HEK293 (cell line): ENCODE results near the gene TSC22D1.

ENCODE experiments used
- CTCF ChIA-PET: fragments of 350-600 bp; formaldehyde crosslinking; extraction: SDS; loops from one replicate; lab custom pipeline; 2021; ENCODE audit warnings: antibody characterized with exemption; lab: Yijun Ruan, JAX
- POLR2A ChIA-PET: fragments of 300-600 bp; formaldehyde crosslinking; extraction: SDS; loops from one replicate; lab custom pipeline; 2020; ENCODE audit warnings: antibody characterized with exemption, inconsistent platforms; lab: Yijun Ruan, JAX
- H3K27ac ChIP-seq: fragments of 200-500 bp; sonication (Bioruptor generic); 2 replicates; pipeline ENCODE4 v1.5.1; 2014; ENCODE audit warnings: low read depth, low read length, control low read depth, inconsistent platforms; ENCODE audit errors: extremely low read depth
- H3K36me3 ChIP-seq, 2 experiments: fragments of 200-500 bp in 1 of 2; sonication (Bioruptor generic) in 1 of 2; 1 replicate in 1 of 2; 2 replicates in 1 of 2; pipeline ENCODE4 v1.5.1; 2014 to 2017; ENCODE audit warnings: inconsistent platforms in 2 of 2, low read length in 2 of 2; ENCODE audit not compliant: control insufficient read depth in 2 of 2, insufficient read depth in 1 of 2
- H3K4me1 ChIP-seq: fragments of 200-500 bp; sonication (Bioruptor generic); 2 replicates; pipeline ENCODE4 v1.5.1; 2014; ENCODE audit warnings: mild to moderate bottlenecking, low read length, inconsistent platforms; ENCODE audit not compliant: control insufficient read depth, insufficient read depth
- H3K4me3 ChIP-seq: 2 replicates; pipeline ENCODE4 v1.5.1; 2011; ENCODE audit warnings: low read depth, mild to moderate bottlenecking, control low read depth, low read length, moderate library complexity
- H3K9me3 ChIP-seq: fragments of 200-500 bp; sonication (Bioruptor generic); 2 replicates; pipeline ENCODE4 v1.5.1; 2014; ENCODE audit warnings: low read depth, low read length, inconsistent platforms; ENCODE audit not compliant: control insufficient read depth, insufficient read depth
- GLI2 ChIP-seq: fragments of 450-650 bp; formaldehyde crosslinking; IDR thresholded peaks from 2 replicates; pipeline ENCODE4; 2017; ENCODE audit warnings: missing biosample characterization, missing genetic modification characterization, low read depth, borderline replicate concordance
- HOXD13 ChIP-seq: sonication (generic); formaldehyde crosslinking; IDR thresholded peaks from 2 replicates; pipeline ENCODE4 v1.8.0; 2022; ENCODE audit warnings: missing genetic modification reagents, borderline replicate concordance
- WT1 ChIP-seq: fragments of 450-650 bp; formaldehyde crosslinking; IDR thresholded peaks from 2 replicates; pipeline ENCODE4 v1.5.1; 2016; ENCODE audit warnings: missing biosample characterization, missing genetic modification characterization
- ZBTB20 ChIP-seq: fragments of 450-650 bp; formaldehyde crosslinking; IDR thresholded peaks from 2 replicates; pipeline ENCODE4 v1.5.1; 2016; ENCODE audit warnings: missing biosample characterization, missing genetic modification characterization
- ZNF24 ChIP-seq: fragments of 450-650 bp; formaldehyde crosslinking; IDR thresholded peaks from 2 replicates; pipeline ENCODE4 v1.5.1; 2016; ENCODE audit warnings: missing biosample characterization, missing genetic modification characterization
- ZNF248 ChIP-seq: fragments of 450-650 bp; formaldehyde crosslinking; IDR thresholded peaks from 2 replicates; pipeline ENCODE4 v1.5.1; 2017; ENCODE audit warnings: missing biosample characterization, missing genetic modification characterization
- ZNF266 ChIP-seq: fragments of 450-650 bp; formaldehyde crosslinking; IDR thresholded peaks from 2 replicates; pipeline ENCODE4 v1.5.1; 2016; ENCODE audit warnings: missing biosample characterization, missing genetic modification characterization, low read depth
- ZNF335 ChIP-seq: fragments of 450-650 bp; formaldehyde crosslinking; conservative IDR thresholded peaks from 2 replicates; pipeline ENCODE4 v1.5.1; 2016; ENCODE audit warnings: missing biosample characterization, missing genetic modification characterization
- ZNF341 ChIP-seq: fragments of 450-650 bp; formaldehyde crosslinking; IDR thresholded peaks from 2 replicates; pipeline ENCODE4; 2016; ENCODE audit warnings: low read depth, missing biosample characterization, missing genetic modification characterization
- ZNF521 ChIP-seq: fragments of 450-650 bp; formaldehyde crosslinking; IDR thresholded peaks from 2 replicates; pipeline ENCODE4 v1.5.1; 2017; ENCODE audit warnings: missing biosample characterization, mild to moderate bottlenecking, missing genetic modification characterization
- ZNF529 ChIP-seq: fragments of 450-650 bp; formaldehyde crosslinking; IDR thresholded peaks from 2 replicates; pipeline ENCODE4 v1.5.1; 2017; ENCODE audit warnings: missing genetic modification characterization, missing biosample characterization; ENCODE audit not compliant: insufficient replicate concordance
- ZNF561 ChIP-seq: fragments of 450-650 bp; IDR thresholded peaks from 2 replicates; pipeline ENCODE4 v1.5.1; 2018; ENCODE audit warnings: missing biosample characterization, missing genetic modification characterization, borderline replicate concordance
- ZNF610 ChIP-seq: fragments of 450-650 bp; formaldehyde crosslinking; IDR thresholded peaks from 2 replicates; pipeline ENCODE4 v1.5.1; 2016; ENCODE audit warnings: missing biosample characterization, missing genetic modification characterization, borderline replicate concordance
- ZNF626 ChIP-seq: fragments of 450-650 bp; sonication (Bioruptor Pico); formaldehyde crosslinking; IDR thresholded peaks from 2 replicates; pipeline ENCODE4 v1.5.1; 2018; ENCODE audit warnings: missing biosample characterization, missing genetic modification characterization, inconsistent platforms
- ZNF76 ChIP-seq: fragments of 450-650 bp; formaldehyde crosslinking; IDR thresholded peaks from 2 replicates; pipeline ENCODE4; 2016; ENCODE audit warnings: low read depth, missing biosample characterization, missing genetic modification characterization, borderline replicate concordance
- ZNF792 ChIP-seq: fragments of 450-650 bp; formaldehyde crosslinking; IDR thresholded peaks from 2 replicates; pipeline ENCODE4 v1.5.1; 2016; ENCODE audit warnings: missing biosample characterization, missing genetic modification characterization
- TF ChIP-seq, protein P1 (sequence below): fragments of 450-650 bp; formaldehyde crosslinking; optimal IDR thresholded peaks from 2 replicates; pipeline ENCODE3; 2016; ENCODE audit warnings: missing biosample characterization, mild to moderate bottlenecking, missing genetic modification characterization
- TF ChIP-seq, protein P2 (sequence below): fragments of 450-650 bp; formaldehyde crosslinking; IDR thresholded peaks from 2 replicates; pipeline ENCODE4 v1.5.1; 2017; ENCODE audit warnings: missing biosample characterization, missing genetic modification characterization
- TF ChIP-seq, protein P3 (sequence below): fragments of 450-650 bp; formaldehyde crosslinking; IDR thresholded peaks from 2 replicates; pipeline ENCODE4 v1.5.1; 2016; ENCODE audit warnings: missing biosample characterization, missing genetic modification characterization

Gene TSC22D1

DNA sequence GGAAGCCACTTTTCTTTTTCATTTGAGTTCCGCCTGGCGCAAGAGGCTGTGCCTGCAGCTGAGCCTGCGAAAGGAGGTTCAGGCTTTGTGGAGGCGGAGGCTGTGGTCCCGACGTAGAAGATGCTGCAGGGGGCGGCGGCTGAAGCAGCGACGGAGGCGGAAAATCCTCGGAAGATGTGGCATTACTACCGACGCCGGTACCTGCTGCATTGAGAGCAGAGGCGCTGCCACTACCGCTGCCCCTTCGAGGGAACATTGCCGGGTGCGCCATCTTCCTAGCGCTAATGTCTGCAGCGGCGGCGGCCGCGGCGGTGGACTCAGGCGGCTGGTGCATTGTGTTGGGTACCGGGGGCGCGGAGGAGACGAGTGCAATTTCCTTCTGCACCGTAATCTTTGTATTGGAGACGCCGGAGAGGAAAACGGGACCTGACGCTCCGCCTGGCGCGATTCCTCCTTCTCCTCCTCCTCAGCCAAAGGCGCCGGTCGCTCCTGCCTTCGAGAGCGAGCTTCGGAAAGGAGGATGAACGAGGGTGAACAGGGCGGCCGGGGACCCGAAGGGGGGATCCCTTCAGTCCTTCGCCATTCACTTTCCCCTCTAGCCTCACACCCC, at the start of gene TSC22D1 (continued):
- no peak for TF ChIP-seq ZNF529 (tag by site-specific recombination)

DNA sequence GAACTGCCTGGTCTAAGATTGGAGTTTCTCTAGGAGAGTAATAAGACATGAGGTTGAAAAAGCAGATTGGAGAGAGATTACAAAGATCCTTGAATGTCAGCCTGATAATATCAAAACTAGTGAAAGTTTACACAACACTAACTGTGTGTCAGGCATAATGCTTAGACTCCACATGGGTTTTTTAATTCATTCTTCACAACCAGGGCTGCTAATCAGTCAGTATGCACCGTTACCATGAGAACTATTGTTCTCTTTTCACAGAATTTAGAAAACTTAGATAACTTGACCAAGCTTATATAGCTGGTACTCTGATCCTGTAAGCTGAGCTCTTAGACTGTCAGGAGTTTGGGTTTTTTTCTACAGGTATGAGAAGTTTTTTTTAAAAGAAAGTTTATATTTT, 46.6 kb upstream of the TSC22D1 start:
- Histone ChIP-seq H3K4me3 (no peak overlapping the region), H3K27ac (no peak overlapping the region), H3K4me1 (no peaks in the 10 kb centered on the region), H3K9me3 (no peaks in the 10 kb centered on the region), H3K36me3 (no peaks in the 10 kb centered on the region)
- ChIA-PET POLR2A (no interaction called here), CTCF (interaction anchor here (0.7 kb wide), 1 partner anchor 128 kb away, joined by 3 read pairs; no protein-coding TSS in a partner anchor)
- TF ChIP-seq ZNF335 (tag by site-specific recombination): peak; percentile 30; the same call in 1 of the 2 replicates
- TF ChIP-seq ZNF792: no peak
- no peak for TF ChIP-seq ZNF76 (tag by site-specific recombination)
- TF ChIP-seq ZNF266 (tag by site-specific recombination): no peak

DNA sequence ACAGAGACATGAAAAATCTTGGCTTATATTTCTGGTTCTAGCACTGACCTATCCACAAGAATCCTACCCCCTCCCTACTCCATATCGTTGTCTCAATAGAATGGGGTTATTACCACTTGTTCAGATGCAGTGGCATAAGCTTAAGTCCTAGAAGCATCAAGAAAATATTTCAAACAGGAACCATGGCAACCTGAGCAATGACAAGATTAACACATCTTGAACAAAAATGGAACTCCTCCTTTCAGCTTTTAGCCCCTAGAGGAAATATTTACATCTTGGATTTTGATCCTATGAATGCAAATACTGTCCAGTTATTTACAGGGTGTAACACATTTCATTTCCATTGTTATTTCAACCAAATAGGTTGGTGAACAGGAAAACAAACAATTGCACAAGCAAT, 46.1 kb upstream of the TSC22D1 start:
- Histone ChIP-seq H3K36me3 (no peaks in the 10 kb centered on the region), H3K4me3 (no peak overlapping the region), H3K4me1 (no peaks in the 10 kb centered on the region), H3K9me3 (no peaks in the 10 kb centered on the region), H3K27ac (no peak overlapping the region)
- ChIA-PET CTCF (interaction anchor here (0.7 kb wide), 1 partner anchor 128 kb away, joined by 3 read pairs; no protein-coding TSS in a partner anchor), POLR2A (no interaction called here)
- TF ChIP-seq ZNF529 (tag by site-specific recombination): no peak
- TF ChIP-seq, protein P1, sequence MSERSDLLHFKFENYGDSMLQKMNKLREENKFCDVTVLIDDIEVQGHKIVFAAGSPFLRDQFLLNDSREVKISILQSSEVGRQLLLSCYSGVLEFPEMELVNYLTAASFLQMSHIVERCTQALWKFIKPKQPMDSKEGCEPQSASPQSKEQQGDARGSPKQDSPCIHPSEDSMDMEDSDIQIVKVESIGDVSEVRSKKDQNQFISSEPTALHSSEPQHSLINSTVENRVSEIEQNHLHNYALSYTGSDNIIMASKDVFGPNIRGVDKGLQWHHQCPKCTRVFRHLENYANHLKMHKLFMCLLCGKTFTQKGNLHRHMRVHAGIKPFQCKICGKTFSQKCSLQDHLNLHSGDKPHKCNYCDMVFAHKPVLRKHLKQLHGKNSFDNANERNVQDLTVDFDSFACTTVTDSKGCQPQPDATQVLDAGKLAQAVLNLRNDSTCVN (tag by site-specific recombination): no peak
- TF ChIP-seq, protein P2, sequence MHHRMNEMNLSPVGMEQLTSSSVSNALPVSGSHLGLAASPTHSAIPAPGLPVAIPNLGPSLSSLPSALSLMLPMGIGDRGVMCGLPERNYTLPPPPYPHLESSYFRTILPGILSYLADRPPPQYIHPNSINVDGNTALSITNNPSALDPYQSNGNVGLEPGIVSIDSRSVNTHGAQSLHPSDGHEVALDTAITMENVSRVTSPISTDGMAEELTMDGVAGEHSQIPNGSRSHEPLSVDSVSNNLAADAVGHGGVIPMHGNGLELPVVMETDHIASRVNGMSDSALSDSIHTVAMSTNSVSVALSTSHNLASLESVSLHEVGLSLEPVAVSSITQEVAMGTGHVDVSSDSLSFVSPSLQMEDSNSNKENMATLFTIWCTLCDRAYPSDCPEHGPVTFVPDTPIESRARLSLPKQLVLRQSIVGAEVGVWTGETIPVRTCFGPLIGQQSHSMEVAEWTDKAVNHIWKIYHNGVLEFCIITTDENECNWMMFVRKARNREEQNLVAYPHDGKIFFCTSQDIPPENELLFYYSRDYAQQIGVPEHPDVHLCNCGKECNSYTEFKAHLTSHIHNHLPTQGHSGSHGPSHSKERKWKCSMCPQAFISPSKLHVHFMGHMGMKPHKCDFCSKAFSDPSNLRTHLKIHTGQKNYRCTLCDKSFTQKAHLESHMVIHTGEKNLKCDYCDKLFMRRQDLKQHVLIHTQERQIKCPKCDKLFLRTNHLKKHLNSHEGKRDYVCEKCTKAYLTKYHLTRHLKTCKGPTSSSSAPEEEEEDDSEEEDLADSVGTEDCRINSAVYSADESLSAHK: no peak
- no peak for TF ChIP-seq ZNF335 (tag by site-specific recombination)
- no peak for TF ChIP-seq ZNF561
- no peak for TF ChIP-seq ZNF248 (tag by site-specific recombination)
- TF ChIP-seq GLI2 (tag by site-specific recombination): no peak
- TF ChIP-seq ZNF521 (tag by site-specific recombination): no peak
- no peak for TF ChIP-seq ZNF24
- TF ChIP-seq ZNF266 (tag by site-specific recombination): no peak
- TF ChIP-seq HOXD13 (CRISPR knock-in tag): no peak
- TF ChIP-seq WT1: no peak
- TF ChIP-seq ZNF610 (tag by site-specific recombination): no peak
- TF ChIP-seq ZNF341 (tag by site-specific recombination): no peak
- TF ChIP-seq ZBTB20 (tag by site-specific recombination): no peak
- TF ChIP-seq, protein P3, sequence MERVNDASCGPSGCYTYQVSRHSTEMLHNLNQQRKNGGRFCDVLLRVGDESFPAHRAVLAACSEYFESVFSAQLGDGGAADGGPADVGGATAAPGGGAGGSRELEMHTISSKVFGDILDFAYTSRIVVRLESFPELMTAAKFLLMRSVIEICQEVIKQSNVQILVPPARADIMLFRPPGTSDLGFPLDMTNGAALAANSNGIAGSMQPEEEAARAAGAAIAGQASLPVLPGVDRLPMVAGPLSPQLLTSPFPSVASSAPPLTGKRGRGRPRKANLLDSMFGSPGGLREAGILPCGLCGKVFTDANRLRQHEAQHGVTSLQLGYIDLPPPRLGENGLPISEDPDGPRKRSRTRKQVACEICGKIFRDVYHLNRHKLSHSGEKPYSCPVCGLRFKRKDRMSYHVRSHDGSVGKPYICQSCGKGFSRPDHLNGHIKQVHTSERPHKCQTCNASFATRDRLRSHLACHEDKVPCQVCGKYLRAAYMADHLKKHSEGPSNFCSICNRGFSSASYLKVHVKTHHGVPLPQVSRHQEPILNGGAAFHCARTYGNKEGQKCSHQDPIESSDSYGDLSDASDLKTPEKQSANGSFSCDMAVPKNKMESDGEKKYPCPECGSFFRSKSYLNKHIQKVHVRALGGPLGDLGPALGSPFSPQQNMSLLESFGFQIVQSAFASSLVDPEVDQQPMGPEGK (tag by site-specific recombination): no peak
- TF ChIP-seq ZNF626 (tag by site-specific recombination): no peak
